ENCODE measurements around the gene TMEM132E. TPM values are rescaled to one million over a fixed set of nuclear protein-coding genes. Genes with fewer than 3 reads are reported as not detected.

The TMEM132E gene
- total and polyA plus RNA-seq, 3 donors from 2014 or later, result 2.6 to 3.6 (median 3.1) TPM

DNA sequence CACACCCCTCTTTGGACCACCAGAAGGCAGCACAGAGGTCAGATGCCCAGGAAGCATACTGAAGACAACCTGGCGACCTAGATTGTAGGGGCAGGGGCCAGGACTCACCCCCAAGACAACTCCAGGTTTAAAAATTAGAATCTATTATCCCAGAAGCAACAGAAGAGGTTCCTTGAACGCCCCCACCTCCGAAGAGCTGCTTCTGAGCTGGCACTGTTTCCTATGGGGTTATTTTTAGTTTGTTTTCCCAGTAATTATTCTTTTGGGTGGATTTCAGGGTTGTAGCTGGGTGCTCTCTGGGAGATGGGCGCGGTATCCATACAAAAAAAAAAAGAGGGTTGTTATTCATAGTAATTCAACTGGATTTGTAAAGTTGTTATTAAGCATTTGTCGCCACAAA, 10.4 kb upstream of the TMEM132E start:
- WGBS, 2 donors, result 89 to 90% methylated on average over 6 of the region's 6 CpGs
- DNase-seq, result no peak
- H3K27me3 ChIP-seq, result no peaks in the 10 kb centered on the region
- no peaks in the 10 kb centered on the region for H3K9me3 ChIP-seq
- no peak overlapping the region for H3K27ac ChIP-seq
- intact Hi-C loops (cut with DNase I; ENCODE audit: low total_unique reads), result no loop called here
- H3K36me3 ChIP-seq (ENCODE audit: low read depth, missing control alignments), result no peaks in the 10 kb centered on the region
- H3K4me1 ChIP-seq, result no peaks in the 10 kb centered on the region
- H3K4me3 ChIP-seq, result no peak overlapping the region
- TF ChIP-seq, protein P1, sequence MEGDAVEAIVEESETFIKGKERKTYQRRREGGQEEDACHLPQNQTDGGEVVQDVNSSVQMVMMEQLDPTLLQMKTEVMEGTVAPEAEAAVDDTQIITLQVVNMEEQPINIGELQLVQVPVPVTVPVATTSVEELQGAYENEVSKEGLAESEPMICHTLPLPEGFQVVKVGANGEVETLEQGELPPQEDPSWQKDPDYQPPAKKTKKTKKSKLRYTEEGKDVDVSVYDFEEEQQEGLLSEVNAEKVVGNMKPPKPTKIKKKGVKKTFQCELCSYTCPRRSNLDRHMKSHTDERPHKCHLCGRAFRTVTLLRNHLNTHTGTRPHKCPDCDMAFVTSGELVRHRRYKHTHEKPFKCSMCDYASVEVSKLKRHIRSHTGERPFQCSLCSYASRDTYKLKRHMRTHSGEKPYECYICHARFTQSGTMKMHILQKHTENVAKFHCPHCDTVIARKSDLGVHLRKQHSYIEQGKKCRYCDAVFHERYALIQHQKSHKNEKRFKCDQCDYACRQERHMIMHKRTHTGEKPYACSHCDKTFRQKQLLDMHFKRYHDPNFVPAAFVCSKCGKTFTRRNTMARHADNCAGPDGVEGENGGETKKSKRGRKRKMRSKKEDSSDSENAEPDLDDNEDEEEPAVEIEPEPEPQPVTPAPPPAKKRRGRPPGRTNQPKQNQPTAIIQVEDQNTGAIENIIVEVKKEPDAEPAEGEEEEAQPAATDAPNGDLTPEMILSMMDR (IDR thresholded peaks at IDR 0.05), result no peak
- no peak for TF ChIP-seq POLR2A (IDR thresholded peaks at IDR 0.05)

DNA sequence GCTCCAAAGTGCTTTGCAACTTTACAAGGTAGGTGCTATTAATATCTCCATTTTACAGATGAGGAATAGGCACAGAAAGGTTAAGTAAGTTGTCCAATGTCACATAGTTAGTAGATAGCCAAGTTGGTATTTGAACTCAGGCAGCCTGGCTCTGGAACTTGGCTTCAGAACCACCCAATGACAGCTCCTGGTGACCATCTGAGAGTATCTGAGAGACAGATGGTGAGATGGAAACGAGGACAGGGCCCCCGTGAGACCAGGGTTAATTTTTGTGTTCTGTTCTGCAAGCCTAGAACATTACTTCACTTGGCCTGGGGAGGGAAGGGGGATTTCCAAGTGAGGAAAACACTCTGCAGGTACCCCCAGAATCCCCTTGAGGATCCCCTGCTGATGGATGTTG, 9.8 kb upstream of the TMEM132E start:
- Histone ChIP-seq H3K4me3 (no peak overlapping the region), H3K4me1 (no peaks in the 10 kb centered on the region), H3K27me3 (no peaks in the 10 kb centered on the region), H3K36me3 (ENCODE audit: low read depth, missing control alignments) (no peaks in the 10 kb centered on the region), H3K27ac (no peak overlapping the region), H3K9me3 (no peaks in the 10 kb centered on the region)
- TF ChIP-seq, protein P1 (IDR thresholded peaks at IDR 0.05), result no peak
- TF ChIP-seq POLR2A (IDR thresholded peaks at IDR 0.05), result no peak
- WGBS, 2 donors, result 61 to 66% methylated on average over 2 of the region's 2 CpGs
- DNase-seq, result no peak
- intact Hi-C loops (cut with DNase I; ENCODE audit: low total_unique reads), result no loop called here

DNA sequence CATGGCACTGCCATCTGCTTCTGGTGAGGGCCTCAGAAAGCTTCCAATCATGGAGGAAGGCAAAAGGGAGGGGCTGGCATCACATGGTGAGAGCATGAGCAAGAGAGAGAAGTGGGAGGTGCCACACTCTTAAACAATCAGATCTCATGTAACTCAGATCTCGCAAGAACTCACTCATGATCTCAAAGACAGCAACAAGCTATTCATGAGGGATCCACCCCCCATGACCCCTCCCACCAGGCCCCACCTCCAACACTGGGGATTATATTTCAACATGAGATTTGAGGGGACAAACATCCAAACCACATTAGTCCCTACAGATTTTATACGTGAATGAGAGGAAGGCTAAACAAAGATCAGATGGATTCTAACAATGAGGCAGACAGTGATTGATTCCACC, 8.9 kb upstream of the TMEM132E start:
- intact Hi-C loops (cut with DNase I; ENCODE audit: low total_unique reads), result no loop called here
- H3K4me1 ChIP-seq, result no peaks in the 10 kb centered on the region
- H3K27ac ChIP-seq, result no peak overlapping the region
- H3K4me3 ChIP-seq, result no peak overlapping the region
- DNase-seq, result no peak
- 50 to 54% methylated on average over 2 of the region's 2 CpGs for WGBS, 2 donors
- H3K9me3 ChIP-seq, result no peaks in the 10 kb centered on the region
- no peak for TF ChIP-seq POLR2A (IDR thresholded peaks at IDR 0.05)
- TF ChIP-seq, protein P1 (IDR thresholded peaks at IDR 0.05), result no peak
- no peaks in the 10 kb centered on the region for H3K36me3 ChIP-seq (ENCODE audit: low read depth, missing control alignments)
- H3K27me3 ChIP-seq, result no peaks in the 10 kb centered on the region

DNA sequence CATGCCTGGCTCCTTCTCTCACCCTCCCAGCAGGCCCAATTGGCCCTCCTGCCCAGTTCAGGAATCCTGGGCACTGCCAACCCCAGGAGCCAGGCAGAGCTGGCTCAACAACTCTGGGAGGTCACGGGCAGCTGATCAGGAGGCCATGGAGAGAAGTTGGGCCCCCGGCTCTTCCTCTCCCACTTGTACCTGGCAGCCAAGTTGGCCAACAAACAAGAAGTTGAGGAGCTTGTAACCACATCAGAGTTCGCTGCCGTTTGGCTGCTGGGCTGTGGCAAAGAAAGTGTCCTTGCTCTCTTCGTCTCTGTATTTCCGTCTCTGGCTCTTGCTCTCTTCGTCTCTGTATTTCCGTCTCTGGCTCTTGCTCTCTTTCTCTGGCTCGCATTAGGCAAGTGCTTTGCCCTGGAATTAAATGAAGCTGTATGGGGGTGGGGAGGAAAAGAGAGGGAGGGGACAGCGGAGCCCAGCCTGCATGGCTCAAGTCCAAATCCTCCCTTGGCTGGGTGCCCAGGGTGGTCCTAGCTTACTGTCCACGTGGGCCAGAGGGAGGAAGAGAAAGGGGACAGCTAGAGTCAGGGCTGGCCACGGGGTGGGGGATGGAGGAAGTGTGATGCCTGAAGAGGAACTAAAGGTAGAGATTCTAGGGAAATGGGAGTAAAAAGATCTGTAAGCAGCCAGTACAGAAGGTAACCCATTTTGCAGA, 7.8 kb upstream of the TMEM132E start:
- TF ChIP-seq POLR2A (IDR thresholded peaks at IDR 0.05), result no peak
- TF ChIP-seq, protein P1 (IDR thresholded peaks at IDR 0.05), result no peak
- Histone ChIP-seq H3K27ac (no peak overlapping the region), H3K4me1 (no peaks in the 10 kb centered on the region), H3K9me3 (no peaks in the 10 kb centered on the region), H3K4me3 (no peak overlapping the region), H3K27me3 (no peaks in the 10 kb centered on the region), H3K36me3 (ENCODE audit: low read depth, missing control alignments) (no peaks in the 10 kb centered on the region)
- DNase-seq, result no peak
- WGBS, 2 donors, result 41 to 57% methylated on average over 11 to 12 of the region's 12 CpGs
- intact Hi-C loops (cut with DNase I; ENCODE audit: low total_unique reads), result no loop called here

DNA sequence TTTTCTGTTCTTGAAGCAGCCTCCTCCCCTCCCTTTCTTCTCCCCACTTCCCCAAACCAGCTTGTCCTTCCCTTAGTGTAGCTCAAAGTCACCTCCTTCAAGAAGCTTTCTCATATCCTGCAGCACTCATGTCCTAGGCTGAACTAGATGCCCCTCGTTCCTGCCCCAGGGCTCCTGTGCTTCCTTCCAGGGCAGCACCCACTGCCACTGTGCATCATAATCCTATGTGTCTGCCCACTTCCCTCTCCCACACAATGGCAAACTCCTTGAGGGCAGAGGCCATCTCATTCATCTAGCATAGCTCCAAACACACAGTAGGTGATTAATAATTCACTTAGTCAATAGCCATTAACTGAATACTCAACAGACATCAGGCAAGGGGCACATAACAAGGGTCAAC, 6.9 kb upstream of the TMEM132E start:
- H3K27me3 ChIP-seq, result no peaks in the 10 kb centered on the region
- no peak for DNase-seq
- no peak overlapping the region for H3K27ac ChIP-seq
- no peak overlapping the region for H3K4me3 ChIP-seq
- no peaks in the 10 kb centered on the region for H3K4me1 ChIP-seq
- WGBS, 2 donors, result 68% methylated on average over 1 of the region's 1 CpG
- TF ChIP-seq, protein P1 (IDR thresholded peaks at IDR 0.05), result no peak
- TF ChIP-seq POLR2A (IDR thresholded peaks at IDR 0.05), result no peak
- no peaks in the 10 kb centered on the region for H3K36me3 ChIP-seq (ENCODE audit: low read depth, missing control alignments)
- intact Hi-C loops (cut with DNase I; ENCODE audit: low total_unique reads), result no loop called here
- no peaks in the 10 kb centered on the region for H3K9me3 ChIP-seq

Data from testis (tissue), 3 donors.